GM08714 (cell line): Measurements from ENCODE around the gene NOX4.
"Not testable (repeated sequence)": the region's sequence is repeated elsewhere in the genome, so short reads cannot be mapped to it uniquely, and the experiment has no call there.

Experiments used
- H3K4me3 ChIP-seq: fragments of 200-500 bp; sonication (Bioruptor generic); 2 replicates; pipeline ENCODE4 v1.5.1; 2014; ENCODE audit warnings: mild to moderate bottlenecking, low read length, inconsistent platforms
- ZNF274 ChIP-seq: IDR thresholded peaks from 2 replicates; pipeline ENCODE4 v1.6.1; 2012; ENCODE audit warnings: mild to moderate bottlenecking, low read depth, low read length

The NOX4 gene

DNA sequence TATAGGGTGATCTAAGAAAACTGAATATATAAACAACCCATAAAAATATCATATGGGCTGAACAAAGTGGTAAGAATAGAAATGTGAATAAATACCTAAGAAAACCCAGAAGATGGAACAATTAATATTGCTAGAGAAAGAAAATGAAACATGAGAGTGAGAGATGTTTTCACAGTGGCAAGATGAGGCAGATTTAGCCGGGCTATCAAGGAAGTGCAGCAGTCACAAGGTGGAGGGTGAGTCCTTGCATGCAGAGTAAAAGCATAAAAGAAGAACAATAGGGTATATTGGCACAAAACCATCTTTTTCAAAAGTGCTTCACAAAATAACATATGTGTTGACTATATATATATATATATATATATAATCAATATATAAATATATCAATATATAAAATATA, 49.6 kb downstream of the NOX4 start:
- no peak for TF ChIP-seq ZNF274
- H3K4me3 ChIP-seq = no peak overlapping the region

DNA sequence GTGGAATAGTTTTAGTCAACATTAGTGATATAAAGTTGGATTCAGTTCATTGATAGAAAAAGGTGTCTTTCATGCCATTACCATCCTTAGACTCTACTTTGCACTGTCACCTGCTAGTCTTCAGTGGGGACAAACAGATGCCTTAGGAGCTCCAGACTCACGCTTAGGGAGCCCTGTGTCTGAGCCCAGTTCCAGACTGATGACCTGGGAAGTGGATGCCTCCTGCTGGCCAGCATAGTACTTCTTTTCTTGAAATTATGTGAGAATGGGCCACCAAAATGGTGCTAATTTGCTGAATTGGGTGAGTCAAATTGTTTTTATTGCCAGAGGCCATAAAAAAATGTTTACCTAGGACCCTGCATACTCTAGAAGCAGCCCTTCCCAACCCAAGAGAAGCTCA, 53.9 kb downstream of the NOX4 start:
- no peak for TF ChIP-seq ZNF274
- H3K4me3 ChIP-seq = no peak overlapping the region

DNA sequence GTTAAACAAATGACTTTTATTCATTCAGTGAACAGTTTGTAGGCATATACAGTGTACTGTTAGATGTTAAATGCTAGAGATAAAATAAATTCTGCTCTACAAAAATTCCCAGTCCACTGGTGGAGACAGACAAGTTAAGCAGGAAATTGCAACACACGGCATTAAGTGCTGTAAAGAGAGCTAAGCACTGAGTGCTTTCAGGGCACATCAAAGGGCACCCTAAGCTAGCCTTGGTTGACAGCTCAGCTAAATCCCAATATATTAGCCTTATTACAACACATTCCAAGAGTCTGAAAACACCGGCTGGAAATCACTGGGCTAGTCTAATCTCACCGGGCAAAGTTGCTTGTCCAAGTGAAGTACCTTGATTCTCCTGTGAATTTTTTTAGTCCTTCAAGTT, 55.1 kb downstream of the NOX4 start:
- TF ChIP-seq ZNF274 = no peak
- no peak overlapping the region for H3K4me3 ChIP-seq

DNA sequence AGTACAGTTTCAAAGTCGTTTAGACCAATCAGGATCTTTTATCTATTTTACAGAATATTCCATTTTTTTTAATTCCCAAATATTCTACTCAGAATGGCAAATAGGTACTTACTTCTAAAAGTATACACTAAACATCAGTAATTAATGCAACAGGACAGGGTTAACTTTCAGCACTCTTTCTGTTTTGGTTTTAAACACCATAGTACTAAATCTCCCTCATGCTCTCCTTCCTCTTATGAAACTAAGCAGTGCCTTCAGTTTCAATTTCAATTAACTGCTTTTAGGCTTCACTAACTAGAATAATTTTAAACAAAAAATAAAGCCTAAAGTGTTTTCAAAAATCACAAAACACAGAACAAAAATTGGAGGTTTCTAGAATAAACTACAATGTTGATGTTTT, 57.9 kb downstream of the NOX4 start:
- no peak overlapping the region for H3K4me3 ChIP-seq
- TF ChIP-seq ZNF274 = no peak

DNA sequence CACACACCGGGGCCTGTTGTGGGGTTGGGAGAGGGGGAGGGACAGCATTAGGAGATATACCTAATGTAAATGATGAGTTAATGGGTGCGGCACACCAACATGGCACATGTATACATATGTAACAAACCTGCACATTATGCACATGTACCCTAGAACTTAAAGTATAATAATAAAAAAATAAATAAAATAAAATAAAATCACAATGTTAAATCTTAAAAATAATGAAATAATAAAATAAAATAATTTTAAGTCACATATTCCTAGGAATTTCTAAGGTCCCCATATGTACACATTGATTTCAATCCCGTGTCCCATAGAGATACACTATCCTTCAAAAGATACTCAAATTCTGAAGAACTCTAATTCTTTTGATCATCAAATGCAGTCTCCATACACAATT, 59.0 kb downstream of the NOX4 start:
- H3K4me3 ChIP-seq = not testable (repeated sequence)

DNA sequence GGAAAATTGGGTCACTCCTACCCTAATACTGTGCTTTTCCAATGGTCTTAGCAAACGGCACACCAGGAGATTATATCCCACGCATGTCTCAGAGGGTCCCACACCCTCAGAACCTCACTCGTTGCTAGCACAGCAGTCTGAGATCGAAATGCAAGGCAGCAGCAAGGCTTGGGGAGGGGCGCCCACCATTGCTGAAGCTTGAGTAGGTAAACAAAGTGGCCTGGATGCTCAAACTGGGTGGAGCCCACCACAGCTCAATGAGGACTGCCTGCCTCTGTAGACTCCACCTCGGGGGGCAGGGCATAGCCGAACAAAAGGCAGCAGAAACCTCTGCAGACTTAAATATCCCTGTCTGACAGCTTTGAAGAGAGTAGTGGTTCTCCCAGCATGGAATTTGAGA, 64.7 kb downstream of the NOX4 start:
- H3K4me3 ChIP-seq = not testable (repeated sequence)

DNA sequence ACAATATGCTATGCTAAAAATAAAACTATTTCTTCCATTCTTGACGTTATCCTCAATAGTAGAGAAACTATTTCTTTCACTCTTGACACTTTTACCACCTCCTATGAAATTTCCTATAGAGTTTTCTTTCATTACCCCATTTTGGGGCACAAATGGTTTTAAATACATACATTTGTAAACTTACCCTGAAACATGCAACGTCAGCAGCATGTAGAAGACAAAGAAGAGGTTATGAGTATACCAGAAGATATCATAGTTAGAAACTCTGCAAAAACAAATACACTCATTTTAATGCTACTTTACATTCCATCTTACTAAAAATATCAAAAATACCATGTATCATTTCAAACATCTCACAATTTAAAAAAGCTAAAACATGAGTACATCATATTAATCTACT, 69.5 kb downstream of the NOX4 start:
- TF ChIP-seq ZNF274 = no peak

DNA sequence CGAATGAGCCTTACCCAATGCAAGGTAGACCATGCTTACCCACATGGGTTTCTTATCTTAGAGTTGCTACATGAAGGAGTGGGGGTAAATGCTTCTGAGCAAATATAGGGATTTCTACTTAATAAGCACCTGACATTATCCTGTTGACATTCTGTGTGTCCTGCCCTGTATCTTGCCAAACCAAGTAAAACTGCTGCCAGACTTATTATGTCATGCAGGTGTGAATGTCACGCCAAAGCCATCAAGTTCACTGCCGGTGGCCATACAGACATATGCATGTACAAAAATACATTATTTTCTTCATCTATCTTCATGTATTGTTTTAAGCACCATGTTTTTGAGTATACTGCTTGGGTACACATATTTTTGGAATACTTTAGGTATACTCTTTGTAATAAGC, 70.2 kb downstream of the NOX4 start:
- no peak overlapping the region for H3K4me3 ChIP-seq
- no peak for TF ChIP-seq ZNF274

More for the DNA sequence above, 69.5 kb downstream of the NOX4 start:
- no peak overlapping the region for H3K4me3 ChIP-seq

DNA sequence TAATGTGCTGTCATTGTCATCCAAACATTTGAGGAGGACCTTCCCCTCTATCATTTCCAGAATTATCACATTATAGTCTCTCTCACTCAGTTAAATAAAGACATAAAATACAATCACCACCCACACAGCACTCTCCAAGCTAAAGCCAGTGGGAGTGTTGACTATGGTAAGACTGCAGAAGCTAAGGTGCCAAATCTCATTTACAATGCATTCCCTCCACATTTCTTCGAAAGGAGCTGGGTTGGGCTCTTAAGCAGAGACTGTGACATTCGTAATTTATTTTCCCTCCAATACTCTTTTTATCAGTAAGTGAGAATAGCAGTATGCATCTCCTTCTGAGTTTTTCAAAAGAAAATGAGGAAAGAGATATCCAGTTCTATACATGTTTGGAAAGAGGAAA, 74.2 kb downstream of the NOX4 start:
- TF ChIP-seq ZNF274 = no peak
- H3K4me3 ChIP-seq = no peak overlapping the region

DNA sequence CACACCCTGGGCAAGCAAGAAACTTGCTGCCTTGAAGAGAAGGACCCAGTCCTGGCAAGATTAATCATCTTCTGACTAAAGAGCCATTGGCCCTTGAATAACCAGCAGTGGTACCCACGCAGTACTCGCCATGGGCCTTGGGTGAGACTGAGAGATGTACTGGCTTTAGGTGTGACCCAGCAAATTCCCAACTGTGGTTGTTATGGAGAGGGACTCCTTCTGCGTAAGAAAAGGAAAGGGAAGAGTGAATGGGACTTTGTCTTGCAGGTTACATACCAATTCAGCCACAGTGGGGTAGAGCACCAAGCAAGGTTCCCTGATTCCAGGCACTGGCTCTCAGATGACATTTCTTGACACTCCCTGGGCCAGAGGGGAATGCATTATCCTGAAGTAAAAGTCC, 80.1 kb downstream of the NOX4 start:
- not testable (repeated sequence) for H3K4me3 ChIP-seq

DNA sequence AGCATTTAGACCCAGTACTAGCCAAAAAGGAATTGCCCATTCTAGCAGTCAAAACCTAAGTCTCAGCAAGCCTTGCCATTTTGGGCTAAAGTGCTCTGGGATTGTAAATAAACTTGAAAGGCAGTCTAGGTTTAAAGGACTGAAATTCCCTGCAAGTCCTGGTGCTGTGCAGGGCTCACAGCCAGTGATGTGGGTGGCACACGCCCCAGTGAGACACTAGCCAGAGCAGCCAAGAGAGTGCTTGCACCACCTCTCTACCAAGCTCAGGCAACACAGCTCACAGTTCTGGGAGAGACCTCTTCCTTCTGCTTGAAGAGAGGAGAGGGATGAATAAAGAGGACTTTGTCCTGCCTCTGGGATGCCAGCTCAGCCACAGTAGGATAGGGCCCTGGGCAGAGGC, 80.5 kb downstream of the NOX4 start:
- not testable (repeated sequence) for H3K4me3 ChIP-seq

DNA sequence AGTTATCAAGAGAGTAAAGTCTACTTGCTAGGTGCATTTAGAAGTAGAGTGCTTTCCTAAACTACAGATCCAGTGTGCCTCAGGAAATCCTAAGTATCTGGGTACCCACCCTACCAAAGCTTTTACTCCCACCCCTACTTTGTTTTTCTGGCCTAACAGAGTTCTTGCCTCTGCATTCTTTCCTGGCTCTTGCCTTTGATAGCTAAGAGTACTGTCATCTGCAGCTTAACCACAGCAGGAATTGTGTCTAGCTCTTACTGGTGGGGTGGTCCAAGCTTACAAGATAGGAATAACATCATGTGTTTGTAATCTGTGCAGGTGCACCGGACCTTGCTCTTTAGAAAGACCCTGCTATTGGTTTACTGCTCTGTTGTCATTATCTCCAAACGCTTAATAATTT, 82.7 kb downstream of the NOX4 start:
- H3K4me3 ChIP-seq = not testable (repeated sequence)

DNA sequence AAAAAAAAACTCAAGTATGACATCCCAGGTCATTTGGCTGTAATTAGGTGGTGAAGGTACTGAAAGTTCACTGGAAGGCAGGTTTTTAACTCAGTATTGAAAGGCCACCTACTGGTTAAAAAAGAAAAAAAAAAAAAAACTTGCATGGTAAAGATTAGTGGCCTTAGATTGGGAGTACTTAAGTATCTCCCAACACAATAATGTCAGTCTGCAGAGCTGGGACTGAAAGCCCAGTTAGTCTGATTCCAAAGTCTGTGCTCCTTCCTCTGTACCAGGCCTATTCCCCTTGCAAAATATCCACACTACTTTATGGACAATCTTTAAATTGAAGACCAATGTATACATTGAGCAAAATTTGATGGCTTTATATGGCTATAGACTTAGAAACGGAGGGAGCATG, 85.5 kb downstream of the NOX4 start:
- TF ChIP-seq ZNF274 = no peak
- H3K4me3 ChIP-seq = no peak overlapping the region

DNA sequence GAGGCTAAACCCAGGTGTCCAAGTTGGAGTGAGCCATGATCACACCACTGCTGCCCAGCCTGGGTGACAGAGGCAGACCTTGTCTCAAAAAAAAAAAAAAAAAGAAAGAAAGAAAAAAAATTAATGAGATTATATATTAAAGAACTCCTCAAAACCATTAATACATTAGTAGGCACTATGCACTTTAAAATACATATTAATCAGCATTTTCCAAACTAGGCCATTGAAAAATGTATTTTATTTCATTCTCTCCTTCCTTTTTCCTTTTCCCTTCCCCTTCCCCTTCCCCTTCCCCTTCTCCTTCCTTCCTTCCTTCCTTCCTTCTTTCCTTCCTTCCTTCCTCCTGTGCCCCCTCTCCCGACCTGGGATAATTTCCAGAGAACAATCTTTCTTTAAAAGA, 99.5 kb downstream of the NOX4 start:
- not testable (repeated sequence) for H3K4me3 ChIP-seq

DNA sequence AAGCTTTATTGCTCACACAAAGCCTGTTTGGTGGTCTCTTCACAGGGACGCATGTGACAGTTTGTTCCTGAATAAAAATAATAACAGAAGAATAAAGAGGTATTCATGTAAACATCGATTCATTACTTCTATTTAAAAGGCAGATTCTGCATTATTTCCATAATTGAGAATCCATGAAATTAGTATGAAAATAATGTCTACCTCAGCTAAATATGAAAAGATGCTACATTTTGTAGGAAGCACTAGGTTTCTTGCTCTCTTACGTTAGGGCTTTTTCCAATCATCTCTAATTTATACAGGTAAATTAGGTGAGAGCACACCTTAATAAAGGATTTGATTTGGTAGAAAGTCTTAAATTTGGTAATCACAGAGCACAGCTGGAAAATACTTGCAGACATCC, 103.7 kb downstream of the NOX4 start:
- not testable (repeated sequence) for H3K4me3 ChIP-seq

DNA sequence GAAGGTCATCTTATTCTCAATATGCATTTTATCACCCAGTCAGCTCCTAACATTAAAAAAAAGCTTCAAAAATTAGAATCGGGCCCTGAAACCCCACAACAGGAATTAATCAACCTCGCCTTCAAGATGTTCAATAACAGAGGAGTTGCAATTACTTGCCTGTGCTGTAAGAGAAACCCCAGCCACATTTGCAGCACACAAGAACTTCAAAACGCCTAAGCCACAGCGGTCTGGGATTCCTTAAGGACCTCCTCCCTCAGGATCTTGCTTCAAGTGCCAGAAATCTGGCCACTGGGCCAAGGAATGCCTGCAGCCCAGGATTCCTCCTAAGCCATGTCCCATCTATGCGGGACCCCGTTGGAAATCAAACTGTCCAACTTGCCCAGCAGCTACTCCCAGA, 108.2 kb downstream of the NOX4 start:
- not testable (repeated sequence) for H3K4me3 ChIP-seq

DNA sequence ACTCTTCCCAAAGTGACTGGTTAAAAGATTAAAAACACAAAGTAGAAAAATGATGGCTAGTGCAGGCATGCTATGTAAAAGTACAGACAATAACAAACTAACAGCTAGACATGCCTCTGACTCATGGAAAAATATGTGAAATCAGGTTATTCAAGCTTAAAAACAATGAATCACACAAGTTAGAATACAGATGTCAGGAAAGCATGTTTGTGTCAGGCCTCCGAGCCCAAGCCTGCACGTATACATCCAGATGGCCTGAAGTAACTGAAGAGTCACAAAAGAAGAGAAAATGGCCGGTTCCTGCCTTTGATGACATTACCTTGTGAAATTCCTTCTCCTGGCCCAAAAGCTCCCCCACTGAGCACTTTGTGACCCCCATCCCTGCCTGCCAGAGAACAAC, 110.1 kb downstream of the NOX4 start:
- no peak for TF ChIP-seq ZNF274
- no peak overlapping the region for H3K4me3 ChIP-seq

DNA sequence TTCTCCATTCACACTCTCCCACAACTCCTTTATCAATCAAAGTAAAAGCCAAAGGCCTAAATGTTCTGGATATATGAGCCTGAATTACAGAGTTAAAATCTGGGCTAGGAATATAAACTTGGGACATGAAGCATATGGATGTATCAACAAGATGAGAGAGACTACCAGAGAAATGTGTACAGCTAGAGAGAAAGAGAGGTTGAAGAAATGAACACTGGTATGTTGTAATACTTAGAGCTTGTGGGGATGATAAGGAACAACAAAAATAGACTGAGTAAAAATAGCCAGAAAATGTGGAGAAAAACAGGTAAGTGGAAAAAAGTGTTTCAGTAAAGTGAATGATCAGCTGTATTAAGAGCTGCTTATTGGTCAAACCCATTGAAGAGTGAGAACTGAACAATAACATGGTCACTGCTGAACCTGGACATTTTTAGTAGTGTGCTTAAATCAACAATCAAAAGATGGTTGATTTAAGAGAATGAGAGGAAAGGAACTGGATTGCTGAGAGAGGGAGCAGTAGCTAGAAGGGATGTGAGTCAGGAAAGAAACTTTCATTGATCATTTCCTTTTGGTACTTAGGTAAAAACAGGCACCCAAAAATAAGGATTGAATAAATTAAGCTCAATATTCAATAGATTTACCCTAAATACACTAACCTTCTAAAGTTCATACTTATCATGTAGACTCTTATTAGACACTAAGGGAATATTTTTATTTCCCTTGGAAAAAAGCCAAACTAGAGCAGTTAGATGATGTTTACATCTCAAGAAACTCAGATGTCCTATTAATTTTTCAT, 111.0 kb downstream of the NOX4 start:
- H3K4me3 ChIP-seq = not testable (repeated sequence)

DNA sequence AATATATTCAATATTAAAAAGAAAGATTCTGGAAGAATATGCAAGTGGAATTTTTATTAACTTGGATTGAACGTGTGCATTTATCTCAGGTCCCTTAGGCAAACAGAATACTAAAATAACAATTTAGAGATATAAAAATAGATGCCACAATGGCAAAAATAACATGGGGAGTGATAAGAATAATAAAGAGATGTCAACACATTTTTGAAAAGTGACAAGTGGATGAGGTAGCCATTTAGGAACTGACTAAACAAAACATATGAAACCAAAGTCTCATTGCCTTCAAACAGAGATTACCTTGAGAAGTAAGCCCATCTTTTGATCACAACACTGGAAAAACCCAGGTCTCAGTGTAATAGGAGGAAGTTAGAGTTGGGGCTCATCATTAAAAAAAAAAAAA, 112.2 kb downstream of the NOX4 start:
- not testable (repeated sequence) for H3K4me3 ChIP-seq

DNA sequence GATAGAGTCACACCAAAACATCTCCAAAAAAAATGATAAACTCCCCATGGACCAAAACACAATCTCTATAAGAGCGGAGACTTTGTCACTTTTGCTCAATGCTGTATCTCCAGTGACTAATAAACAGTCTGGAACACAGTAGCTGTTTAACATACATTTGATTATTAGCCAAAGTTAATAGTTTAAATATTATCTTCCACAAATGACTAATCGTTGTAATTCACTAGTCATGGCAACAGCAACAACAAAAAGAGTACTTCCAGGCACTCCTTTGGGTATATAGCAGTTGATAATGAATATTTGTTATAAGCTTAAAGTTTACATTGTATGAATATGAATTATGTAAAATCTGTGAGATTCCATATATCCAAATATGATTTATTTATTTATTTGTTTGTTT, 121.8 kb downstream of the NOX4 start:
- not testable (repeated sequence) for H3K4me3 ChIP-seq

DNA sequence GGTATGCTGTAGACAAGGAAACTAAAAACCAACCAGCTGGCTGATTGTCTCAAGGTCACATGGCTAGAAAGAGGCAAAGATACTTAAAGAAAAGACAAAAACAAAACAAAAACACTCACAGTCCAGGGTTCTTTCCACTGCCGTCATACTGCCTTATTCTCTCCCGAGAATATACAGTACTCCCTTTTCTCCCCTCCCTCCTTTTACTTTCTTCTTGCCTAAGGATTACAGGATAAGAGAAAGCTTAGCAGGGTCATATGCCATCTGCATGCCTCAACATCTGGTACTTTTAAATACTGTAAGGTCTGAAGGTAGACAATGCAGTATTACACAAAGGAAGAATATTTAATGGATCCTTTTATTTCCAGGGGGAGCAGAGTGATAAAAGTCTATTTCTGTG, 126.3 kb downstream of the NOX4 start:
- H3K4me3 ChIP-seq = not testable (repeated sequence)
